Mononuclear cell (primary cell): ENCODE results near the gene RCAN2. TPM values are rescaled to one million over a fixed set of nuclear protein-coding genes. Genes with fewer than 3 reads are reported as not detected.

ENCODE experiments used
- H3K27me3 ChIP-seq: 2 replicates; pipeline ENCODE4 v1.6.0; 2011; ENCODE audit warnings: low read length, control low read depth; ENCODE audit not compliant: insufficient read depth
- H3K4me1 ChIP-seq: 2 replicates; pipeline ENCODE4 v1.5.1; 2011; ENCODE audit warnings: mild to moderate bottlenecking, low read length, control low read depth; ENCODE audit not compliant: insufficient read depth
- H3K4me3 ChIP-seq: 2 replicates; pipeline ENCODE4 v1.5.1; 2011; ENCODE audit warnings: mild to moderate bottlenecking, low read length, moderate library complexity
- H3K9me3 ChIP-seq: 2 replicates; pipeline ENCODE4 v1.5.1; 2011; ENCODE audit warnings: low read depth, mild to moderate bottlenecking, control low read depth, low read length
- total RNA-seq: library from RNA; depleted of rRNA; stranded (reverse); fragments of >200 nt; gene quantifications from one replicate; pipeline ENCODE4 v1.2.3, GENCODE V29; 2012

The RCAN2 gene
- total RNA-seq, 1 donor, result not detected

GRCh38 chr6:46327779-46328178, 163.5 kb downstream of the RCAN2 start:
- Histone ChIP-seq H3K9me3 (no peaks in the 10 kb centered on the region), H3K4me3 (no peak overlapping the region), H3K4me1 (no peaks in the 10 kb centered on the region), H3K27me3 (peaks cover 3% of the 10 kb centered on the region)

- no peaks in the 10 kb centered on the region for H3K9me3 ChIP-seq
- H3K27me3 ChIP-seq, result peaks cover 3% of the 10 kb centered on the region
- H3K4me1 ChIP-seq, result no peaks in the 10 kb centered on the region
- H3K4me3 ChIP-seq, result no peak overlapping the region
Observed at GRCh38 chr6:46325561-46326530, 165.4 kb downstream of the RCAN2 start.

- no peaks in the 10 kb centered on the region for H3K27me3 ChIP-seq
- H3K4me1 ChIP-seq, result no peaks in the 10 kb centered on the region
- no peak overlapping the region for H3K4me3 ChIP-seq
- H3K9me3 ChIP-seq, result no peaks in the 10 kb centered on the region
Observed at GRCh38 chr6:46324706-46325105, 166.5 kb downstream of the RCAN2 start.

GRCh38 chr6:46323966-46324622, 167.2 kb downstream of the RCAN2 start:
- no peaks in the 10 kb centered on the region for H3K9me3 ChIP-seq
- H3K4me1 ChIP-seq, result no peaks in the 10 kb centered on the region
- no peaks in the 10 kb centered on the region for H3K27me3 ChIP-seq
- H3K4me3 ChIP-seq, result no peak overlapping the region

- H3K4me3 ChIP-seq, result no peak overlapping the region
- no peaks in the 10 kb centered on the region for H3K27me3 ChIP-seq
- H3K9me3 ChIP-seq, result no peaks in the 10 kb centered on the region
- no peaks in the 10 kb centered on the region for H3K4me1 ChIP-seq
Observed at GRCh38 chr6:46323312-46323965, 167.8 kb downstream of the RCAN2 start.

GRCh38 chr6:46320505-46320904, 170.7 kb downstream of the RCAN2 start:
- H3K9me3 ChIP-seq, result no peaks in the 10 kb centered on the region
- H3K4me1 ChIP-seq, result no peaks in the 10 kb centered on the region
- H3K27me3 ChIP-seq, result no peaks in the 10 kb centered on the region
- no peak overlapping the region for H3K4me3 ChIP-seq

- Histone ChIP-seq H3K27me3 (no peaks in the 10 kb centered on the region), H3K4me1 (no peaks in the 10 kb centered on the region), H3K9me3 (no peaks in the 10 kb centered on the region), H3K4me3 (no peak overlapping the region)
Observed at GRCh38 chr6:46315589-46315988, 175.7 kb downstream of the RCAN2 start.

GRCh38 chr6:46312654-46313053, 178.6 kb downstream of the RCAN2 start:
- no peak overlapping the region for H3K4me3 ChIP-seq
- no peaks in the 10 kb centered on the region for H3K9me3 ChIP-seq
- H3K4me1 ChIP-seq, result no peaks in the 10 kb centered on the region
- no peaks in the 10 kb centered on the region for H3K27me3 ChIP-seq

GRCh38 chr6:46310196-46310595, 181.1 kb downstream of the RCAN2 start:
- H3K9me3 ChIP-seq, result no peaks in the 10 kb centered on the region
- H3K4me3 ChIP-seq, result no peak overlapping the region
- H3K27me3 ChIP-seq, result no peaks in the 10 kb centered on the region
- H3K4me1 ChIP-seq, result no peaks in the 10 kb centered on the region

GRCh38 chr6:46306431-46306830, 184.8 kb downstream of the RCAN2 start:
- H3K9me3 ChIP-seq, result no peaks in the 10 kb centered on the region
- no peak overlapping the region for H3K4me3 ChIP-seq
- H3K4me1 ChIP-seq, result no peaks in the 10 kb centered on the region
- H3K27me3 ChIP-seq, result no peaks in the 10 kb centered on the region

GRCh38 chr6:46305833-46306232, 185.4 kb downstream of the RCAN2 start:
- Histone ChIP-seq H3K4me3 (no peak overlapping the region), H3K9me3 (no peaks in the 10 kb centered on the region), H3K4me1 (no peaks in the 10 kb centered on the region), H3K27me3 (no peaks in the 10 kb centered on the region)

GRCh38 chr6:46305236-46305635, 186.0 kb downstream of the RCAN2 start:
- no peaks in the 10 kb centered on the region for H3K4me1 ChIP-seq
- no peaks in the 10 kb centered on the region for H3K9me3 ChIP-seq
- H3K4me3 ChIP-seq, result no peak overlapping the region
- no peaks in the 10 kb centered on the region for H3K27me3 ChIP-seq

- H3K4me3 ChIP-seq, result no peak overlapping the region
- H3K4me1 ChIP-seq, result no peaks in the 10 kb centered on the region
- H3K27me3 ChIP-seq, result no peaks in the 10 kb centered on the region
- H3K9me3 ChIP-seq, result no peaks in the 10 kb centered on the region
Observed at GRCh38 chr6:46302816-46303215, 188.4 kb downstream of the RCAN2 start.

- Histone ChIP-seq H3K27me3 (no peaks in the 10 kb centered on the region), H3K4me1 (no peaks in the 10 kb centered on the region), H3K4me3 (no peak overlapping the region), H3K9me3 (no peaks in the 10 kb centered on the region)
Observed at GRCh38 chr6:46302176-46302575, 189.1 kb downstream of the RCAN2 start.

GRCh38 chr6:46299253-46299652, 192.0 kb downstream of the RCAN2 start:
- Histone ChIP-seq H3K4me1 (no peaks in the 10 kb centered on the region), H3K9me3 (no peaks in the 10 kb centered on the region), H3K4me3 (no peak overlapping the region), H3K27me3 (no peaks in the 10 kb centered on the region)
